Right atrium auricular region (tissue), 2 donors: ENCODE results near the gene CNTNAP5. TPM values are rescaled to one million over a fixed set of nuclear protein-coding genes. Genes with fewer than 3 reads are reported as not detected.

Experiments used
- DNase-seq: peaks from one replicate; pipeline ENCODE4 v3.0.0-alpha.2; 2019; ENCODE audit warnings: low spot score
- H3K27ac ChIP-seq, 2 donors: fragments of 200-600 bp; sonication (generic); 1 replicate in 1 of 2; 2 replicates in 1 of 2; pipeline ENCODE4 v1.5.1; 2016 to 2019
- H3K27me3 ChIP-seq, 2 donors: fragments of 200-600 bp; sonication (generic); one replicate each; pipeline versions ENCODE4 v1.5.1 to v1.6.0; 2017 to 2019
- H3K36me3 ChIP-seq: fragments of 200-600 bp; sonication (generic); one replicate; pipeline ENCODE4 v1.5.1; 2016
- H3K4me1 ChIP-seq, 2 donors: fragments of 200-600 bp; sonication (generic); one replicate each; pipeline versions ENCODE4 v1.5.1 to v1.6.0; 2017 to 2019
- H3K4me3 ChIP-seq, 2 donors: fragments of 200-600 bp; sonication (generic); 1 replicate in 1 of 2; 2 replicates in 1 of 2; pipeline ENCODE4 v1.5.1; 2017 to 2019; ENCODE audit warnings: mild to moderate bottlenecking in 1 of 2, moderate library complexity in 1 of 2
- H3K9me3 ChIP-seq, 2 donors: fragments of 200-600 bp; sonication (generic); one replicate each; pipeline ENCODE4 v1.5.1; 2019
- total RNA-seq, 2 donors: library from RNA; depleted of rRNA; stranded (reverse); fragments of >200 nt; gene quantifications; one replicate each; pipeline ENCODE4 v1.1.0, GENCODE V29; 2016
- TF ChIP-seq, protein P1 (sequence below), 2 donors: fragments of 200-600 bp; sonication (generic); IDR thresholded peaks; one replicate each; pipeline ENCODE4 v1.5.1; 2019; ENCODE audit warnings: antibody characterized with exemption in 2 of 2

Gene CNTNAP5
- total RNA-seq, 2 donors from 2014 or later = not detected

DNA sequence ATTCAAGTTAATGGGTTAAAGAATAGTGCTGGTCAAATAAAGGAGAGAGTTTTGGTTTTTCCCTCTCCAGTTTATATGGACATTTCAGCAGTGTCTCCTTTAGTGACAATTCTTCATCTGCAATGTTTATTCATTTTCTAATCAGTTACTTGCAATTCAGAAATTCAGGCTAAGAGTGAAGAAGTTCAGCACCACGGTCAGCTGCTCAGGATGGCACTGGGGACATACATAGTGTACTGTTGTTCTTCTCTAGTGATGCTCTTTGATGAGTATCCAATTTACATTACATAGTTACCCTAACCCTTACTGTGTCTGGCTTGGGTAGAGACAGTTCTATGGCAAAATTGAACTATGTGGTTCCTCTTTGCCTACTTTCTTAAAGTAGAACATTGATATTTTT, 412.7 kb downstream of the CNTNAP5 start:
- TF ChIP-seq, protein P1, sequence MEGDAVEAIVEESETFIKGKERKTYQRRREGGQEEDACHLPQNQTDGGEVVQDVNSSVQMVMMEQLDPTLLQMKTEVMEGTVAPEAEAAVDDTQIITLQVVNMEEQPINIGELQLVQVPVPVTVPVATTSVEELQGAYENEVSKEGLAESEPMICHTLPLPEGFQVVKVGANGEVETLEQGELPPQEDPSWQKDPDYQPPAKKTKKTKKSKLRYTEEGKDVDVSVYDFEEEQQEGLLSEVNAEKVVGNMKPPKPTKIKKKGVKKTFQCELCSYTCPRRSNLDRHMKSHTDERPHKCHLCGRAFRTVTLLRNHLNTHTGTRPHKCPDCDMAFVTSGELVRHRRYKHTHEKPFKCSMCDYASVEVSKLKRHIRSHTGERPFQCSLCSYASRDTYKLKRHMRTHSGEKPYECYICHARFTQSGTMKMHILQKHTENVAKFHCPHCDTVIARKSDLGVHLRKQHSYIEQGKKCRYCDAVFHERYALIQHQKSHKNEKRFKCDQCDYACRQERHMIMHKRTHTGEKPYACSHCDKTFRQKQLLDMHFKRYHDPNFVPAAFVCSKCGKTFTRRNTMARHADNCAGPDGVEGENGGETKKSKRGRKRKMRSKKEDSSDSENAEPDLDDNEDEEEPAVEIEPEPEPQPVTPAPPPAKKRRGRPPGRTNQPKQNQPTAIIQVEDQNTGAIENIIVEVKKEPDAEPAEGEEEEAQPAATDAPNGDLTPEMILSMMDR (IDR thresholded peaks at IDR 0.05) = no peak

DNA sequence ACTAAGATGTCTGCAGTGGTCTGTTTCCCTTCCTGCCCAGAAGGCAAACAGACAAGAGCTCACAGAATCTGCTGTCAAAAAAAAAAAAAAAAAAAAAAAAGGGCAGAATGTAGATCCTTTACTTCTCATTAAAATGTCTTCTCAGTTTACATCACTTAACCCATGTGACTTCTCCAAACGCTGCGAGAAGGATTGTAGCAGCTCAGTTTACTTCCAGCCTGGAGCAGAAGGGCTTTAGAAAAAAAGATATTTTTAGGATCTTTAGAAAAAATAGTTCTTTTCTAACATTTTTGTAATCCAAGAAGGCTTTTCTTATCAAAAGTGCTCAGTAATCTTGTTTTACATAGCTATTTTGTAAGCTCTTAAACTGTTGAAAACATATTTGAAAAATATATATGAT, 425.4 kb downstream of the CNTNAP5 start:
- no peak overlapping the region for H3K27ac ChIP-seq
- H3K4me3 ChIP-seq = no peak overlapping the region
- TF ChIP-seq, protein P1 (IDR thresholded peaks at IDR 0.05) = no peak
- no peak for DNase-seq
- no peaks in the 10 kb centered on the region for H3K4me1 ChIP-seq
- H3K27me3 ChIP-seq = no peaks in the 10 kb centered on the region
- no peaks in the 10 kb centered on the region for H3K9me3 ChIP-seq
- no peaks in the 10 kb centered on the region for H3K36me3 ChIP-seq

More for the DNA sequence above, 412.7 kb downstream of the CNTNAP5 start:
- no peak for DNase-seq
- Histone ChIP-seq H3K36me3 (no peaks in the 10 kb centered on the region), H3K4me3 (no peak overlapping the region), H3K27ac (no peak overlapping the region), H3K9me3 (no peaks in the 10 kb centered on the region), H3K27me3 (no peaks in the 10 kb centered on the region), H3K4me1 (no peaks in the 10 kb centered on the region)

DNA sequence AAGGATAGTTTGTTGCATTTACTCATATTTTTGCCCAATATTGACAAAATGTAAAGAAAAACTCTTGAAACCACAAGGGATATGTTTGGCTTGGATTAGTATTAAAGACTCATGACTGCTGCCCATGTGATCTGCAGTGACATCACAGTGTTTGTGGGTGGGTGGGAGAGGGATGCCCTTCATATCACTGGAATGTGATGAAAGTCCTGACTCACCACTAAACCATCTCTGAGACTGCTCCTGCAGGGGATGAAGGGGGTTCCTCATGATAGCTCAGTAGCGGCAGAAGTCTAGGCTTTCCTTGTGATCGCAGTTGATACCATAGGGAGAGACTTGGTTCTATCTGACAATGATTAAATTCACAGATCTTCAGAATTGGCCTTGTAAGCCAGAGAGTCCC, 451.2 kb downstream of the CNTNAP5 start:
- H3K4me3 ChIP-seq = no peak overlapping the region
- H3K27ac ChIP-seq = no peak overlapping the region
- TF ChIP-seq, protein P1 (IDR thresholded peaks at IDR 0.05) = no peak
- H3K27me3 ChIP-seq = no peaks in the 10 kb centered on the region
- no peaks in the 10 kb centered on the region for H3K4me1 ChIP-seq
- H3K36me3 ChIP-seq = no peaks in the 10 kb centered on the region
- peaks cover 0 to 4% of the 10 kb centered on the region in 2 donors for H3K9me3 ChIP-seq
- no peak for DNase-seq

DNA sequence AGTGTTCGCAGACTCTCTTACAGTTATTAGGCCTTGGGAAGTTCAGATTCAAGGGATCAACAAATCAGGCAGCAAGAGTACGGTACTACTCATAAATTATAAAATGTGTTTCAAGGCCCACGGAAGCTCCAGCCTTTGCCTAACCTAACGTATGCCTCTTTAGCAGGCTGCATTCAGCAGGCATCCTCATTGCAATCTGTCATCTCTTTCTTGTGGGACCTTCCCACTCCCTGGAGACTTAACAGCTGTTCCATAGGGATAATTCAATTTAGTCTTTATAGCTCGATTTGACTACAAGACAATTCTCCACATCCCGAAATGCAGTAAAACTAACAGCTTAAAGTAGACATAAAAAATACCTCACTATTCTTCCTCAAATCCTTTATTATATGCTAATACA, 453.7 kb downstream of the CNTNAP5 start:
- TF ChIP-seq, protein P1 (IDR thresholded peaks at IDR 0.05) = no peak
- no peak for DNase-seq
- Histone ChIP-seq H3K36me3 (no peaks in the 10 kb centered on the region), H3K27ac (no peak overlapping the region), H3K27me3 (no peaks in the 10 kb centered on the region), H3K4me3 (no peak overlapping the region), H3K4me1 (no peaks in the 10 kb centered on the region), H3K9me3 (no peaks in the 10 kb centered on the region)

DNA sequence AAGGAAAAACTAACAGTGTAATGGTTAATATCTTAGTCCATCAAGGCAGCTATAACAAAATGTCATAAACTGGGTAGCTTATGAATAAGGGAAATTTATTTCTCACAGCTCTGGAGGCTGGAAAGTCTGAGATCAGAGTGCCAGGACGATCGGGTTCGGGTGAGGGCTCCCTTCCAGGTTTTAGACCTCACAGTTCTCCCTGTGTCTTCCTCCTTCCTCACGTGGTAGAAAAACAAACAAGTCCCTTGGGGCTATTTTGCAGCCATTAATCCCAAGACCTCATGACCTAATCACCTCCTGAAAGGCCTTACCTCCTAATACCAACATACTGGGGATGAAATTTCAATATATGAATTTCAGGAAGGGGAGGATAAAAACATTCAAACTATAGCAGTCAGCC, 455.9 kb downstream of the CNTNAP5 start:
- no peaks in the 10 kb centered on the region for H3K4me1 ChIP-seq
- TF ChIP-seq, protein P1 (IDR thresholded peaks at IDR 0.05) = no peak
- no peak overlapping the region for H3K27ac ChIP-seq
- H3K27me3 ChIP-seq = no peaks in the 10 kb centered on the region
- H3K4me3 ChIP-seq = no peak overlapping the region
- DNase-seq = no peak
- no peaks in the 10 kb centered on the region for H3K36me3 ChIP-seq
- no peaks in the 10 kb centered on the region for H3K9me3 ChIP-seq

DNA sequence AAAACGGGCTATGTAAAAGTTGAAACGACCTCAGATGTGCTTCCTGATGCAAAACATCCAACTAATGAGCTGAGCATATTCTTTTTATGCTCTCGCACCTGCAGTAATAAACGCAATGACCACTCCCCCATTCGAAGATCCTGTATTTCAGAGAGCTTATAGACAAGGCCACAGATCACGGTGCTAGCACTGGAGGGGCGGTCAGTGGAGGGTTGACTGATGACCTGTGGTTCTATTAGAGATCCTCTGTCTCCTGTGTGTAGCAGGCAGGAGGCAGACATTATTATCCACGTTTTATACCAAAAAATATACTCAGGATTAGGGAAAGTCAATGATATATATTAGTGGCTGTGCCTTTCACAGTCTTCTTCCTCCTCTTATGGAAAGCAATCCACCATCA, 457.0 kb downstream of the CNTNAP5 start:
- TF ChIP-seq, protein P1 (IDR thresholded peaks at IDR 0.05) = no peak
- DNase-seq = no peak
- H3K36me3 ChIP-seq = no peaks in the 10 kb centered on the region
- H3K4me3 ChIP-seq = no peak overlapping the region
- H3K27me3 ChIP-seq = no peaks in the 10 kb centered on the region
- no peaks in the 10 kb centered on the region for H3K9me3 ChIP-seq
- H3K4me1 ChIP-seq = no peaks in the 10 kb centered on the region
- H3K27ac ChIP-seq = no peak overlapping the region
